MM.1S (cell line): ENCODE data around the gene NRG2.

Source experiments
- DNase-seq: peaks from one replicate; pipeline ENCODE4 v3.0.0-alpha.2; 2015
- H2AFZ ChIP-seq: fragments of 300-600 bp; sonication (generic); 2 replicates; pipeline ENCODE4 v1.6.0; 2016; ENCODE audit warnings: antibody characterized with exemption, low read length
- H3F3A ChIP-seq: fragments of 300-600 bp; sonication (generic); 2 replicates; pipeline ENCODE4 v1.6.1; 2016; ENCODE audit warnings: mild to moderate bottlenecking, antibody characterized with exemption, low read length, moderate library complexity, mixed read lengths; ENCODE audit not compliant: insufficient read depth
- H3K27ac ChIP-seq: fragments of 300-600 bp; sonication (generic); 2 replicates; pipeline ENCODE4 v1.5.1; 2016; ENCODE audit warnings: mild to moderate bottlenecking, low read length
- H3K27me3 ChIP-seq: fragments of 300-600 bp; sonication (generic); replicated peaks from 2 replicates; pipeline ENCODE4 v1.6.0; 2016; ENCODE audit warnings: low read length; ENCODE audit not compliant: insufficient read depth
- H3K36me3 ChIP-seq: fragments of 300-600 bp; sonication (generic); replicated peaks from 2 replicates; pipeline ENCODE4 v1.6.1; 2016; ENCODE audit warnings: mild to moderate bottlenecking, low read length, mixed read lengths; ENCODE audit not compliant: insufficient read depth
- H3K4me1 ChIP-seq: fragments of 300-600 bp; sonication (generic); 2 replicates; pipeline ENCODE4 v1.6.1; 2016; ENCODE audit warnings: low read length, mixed read lengths
- H3K4me2 ChIP-seq: fragments of 300-600 bp; sonication (generic); 2 replicates; pipeline ENCODE4 v1.6.0; 2016; ENCODE audit warnings: low read depth, low read length
- H3K4me3 ChIP-seq: fragments of 300-600 bp; sonication (generic); 2 replicates; pipeline ENCODE4 v1.5.1; 2016; ENCODE audit warnings: low read length, mixed read lengths
- H3K79me2 ChIP-seq: fragments of 300-600 bp; sonication (generic); 2 replicates; pipeline ENCODE4 v1.6.1; 2016; ENCODE audit warnings: mixed run types, low read length, mixed read lengths
- H3K9ac ChIP-seq: fragments of 300-600 bp; sonication (generic); 2 replicates; pipeline ENCODE4 v1.6.1; 2016; ENCODE audit warnings: low read length, mixed read lengths
- H3K9me2 ChIP-seq: fragments of 300-600 bp; sonication (generic); replicated peaks from 2 replicates; pipeline ENCODE4 v1.6.1; 2016; ENCODE audit warnings: mild to moderate bottlenecking, low read length, mixed read lengths; ENCODE audit not compliant: insufficient read depth
- H3K9me3 ChIP-seq: fragments of 300-600 bp; sonication (generic); replicated peaks from 2 replicates; pipeline ENCODE4 v1.6.1; 2016; ENCODE audit warnings: mild to moderate bottlenecking, low read length, mixed read lengths; ENCODE audit not compliant: insufficient read depth
- H4K20me1 ChIP-seq: fragments of 300-600 bp; sonication (generic); 2 replicates; pipeline ENCODE4 v1.6.1; 2016; ENCODE audit warnings: mild to moderate bottlenecking, low read length, moderate library complexity, mixed read lengths; ENCODE audit not compliant: insufficient read depth
- CTCF ChIP-seq: fragments of 300-600 bp; sonication (generic); IDR thresholded peaks from 2 replicates; pipeline ENCODE4 v1.5.1; 2016; ENCODE audit warnings: antibody characterized with exemption, low read length, mixed read lengths
- EZH2 ChIP-seq: fragments of 300-600 bp; sonication (generic); optimal IDR thresholded peaks from 2 replicates; pipeline ENCODE3; 2017; ENCODE audit warnings: low read depth, mild to moderate bottlenecking, antibody characterized with exemption, low read length, mixed read lengths
- EZH2phosphoT487 ChIP-seq: fragments of 300-600 bp; sonication (generic); IDR thresholded peaks from 2 replicates; pipeline ENCODE4 v1.6.1; 2018; ENCODE audit warnings: antibody characterized with exemption, low read length

The NRG2 gene

GRCh38 chr5:140042643-140043507 is at the start of gene NRG2:
TSS of gene NRG2 (minus strand) at chr5:140043299.
- TF ChIP-seq EZH2phosphoT487 (no peak), EZH2 (no peak), CTCF (peak; percentile 63)
- Histone ChIP-seq H3K36me3 (no peaks in the 10 kb centered on the region), H3K9me3 (no peaks in the 10 kb centered on the region), H3K4me2 (peak within 1 kb of the TSS; percentile 95), H3K27ac (no peak within 1 kb of the TSS), H3K9me2 (no peaks in the 10 kb centered on the region), H3K4me3 (peak within 1 kb of the TSS; percentile 83), H3K27me3 (no peaks in the 10 kb centered on the region; the same call in 1 of the 2 replicates), H3K79me2 (no peaks in the 10 kb centered on the region), H2AFZ (peak within 1 kb of the TSS; percentile 83), H3K4me1 (peaks cover 29% of the 10 kb centered on the region), H4K20me1 (no peaks in the 10 kb centered on the region), H3F3A (peaks cover 23% of the 10 kb centered on the region), H3K9ac (peak within 1 kb of the TSS; percentile 12; the same call in 1 of the 2 replicates)
- peak; percentile 60 for DNase-seq

- H3K79me2 ChIP-seq, result no peaks in the 10 kb centered on the region
- DNase-seq, result no peak
- H2AFZ ChIP-seq, result no peak overlapping the region
- no peaks in the 10 kb centered on the region for H3K4me1 ChIP-seq
- TF ChIP-seq EZH2 (no peak), EZH2phosphoT487 (no peak), CTCF (no peak)
- H4K20me1 ChIP-seq, result no peaks in the 10 kb centered on the region
- no peaks in the 10 kb centered on the region for H3F3A ChIP-seq
- H3K4me2 ChIP-seq, result no peak overlapping the region
- H3K27ac ChIP-seq, result no peak overlapping the region
- H3K27me3 ChIP-seq, result no peaks in the 10 kb centered on the region
- H3K36me3 ChIP-seq, result no peaks in the 10 kb centered on the region
- no peak overlapping the region for H3K9ac ChIP-seq
- H3K9me2 ChIP-seq, result no peaks in the 10 kb centered on the region
- H3K9me3 ChIP-seq, result no peaks in the 10 kb centered on the region
- H3K4me3 ChIP-seq, result no peak overlapping the region
Measured at GRCh38 chr5:140090251-140090650, 47.2 kb upstream of the NRG2 start.

- H3K9ac ChIP-seq, result no peak overlapping the region
- H3K27me3 ChIP-seq, result no peaks in the 10 kb centered on the region
- H3K4me3 ChIP-seq, result no peak overlapping the region
- TF ChIP-seq EZH2phosphoT487, result no peak
- no peak for TF ChIP-seq CTCF
- no peak for TF ChIP-seq EZH2
- no peak overlapping the region for H3K27ac ChIP-seq
- H3K79me2 ChIP-seq, result no peaks in the 10 kb centered on the region
- no peaks in the 10 kb centered on the region for H4K20me1 ChIP-seq
- no peaks in the 10 kb centered on the region for H3F3A ChIP-seq
- no peak overlapping the region for H2AFZ ChIP-seq
- H3K36me3 ChIP-seq, result no peaks in the 10 kb centered on the region
- H3K4me1 ChIP-seq, result no peaks in the 10 kb centered on the region
- DNase-seq, result no peak
- H3K9me2 ChIP-seq, result no peaks in the 10 kb centered on the region
- H3K9me3 ChIP-seq, result no peaks in the 10 kb centered on the region
- H3K4me2 ChIP-seq, result no peak overlapping the region
Measured at GRCh38 chr5:140084541-140084940, 41.4 kb upstream of the NRG2 start.
